Activated T-cell treated with anti-CD3 and anti-CD28 coated beads, Interleukin-2, amount 50 U/mL, for 48 hours (primary cell): ENCODE measurements around the gene ZNF619.
"Not testable (repeated sequence)": the region's sequence is repeated elsewhere in the genome, so short reads cannot be mapped to it uniquely, and the experiment has no call there.

ENCODE experiments used
- DNase-seq, 2 experiments: peaks; one replicate each; pipeline ENCODE4 v3.0.0-alpha.2; 2020

The ZNF619 gene

GRCh38 chr3:40476478-40477470 lies at the start of gene ZNF619:
Gene ZNF619, plus strand, starts transcription at chr3:40477122. Its CDS starts 858 bp downstream, at chr3:40477980.
- DNase-seq: peak; percentile 67 to 72

- DNase-seq: no peak
These were observed 44.1 kb upstream of the ZNF619 start for GRCh38 chr3:40432793-40433192.

- no peak for DNase-seq
These were observed 39.0 kb upstream of the ZNF619 start for GRCh38 chr3:40437889-40438288.

DNA sequence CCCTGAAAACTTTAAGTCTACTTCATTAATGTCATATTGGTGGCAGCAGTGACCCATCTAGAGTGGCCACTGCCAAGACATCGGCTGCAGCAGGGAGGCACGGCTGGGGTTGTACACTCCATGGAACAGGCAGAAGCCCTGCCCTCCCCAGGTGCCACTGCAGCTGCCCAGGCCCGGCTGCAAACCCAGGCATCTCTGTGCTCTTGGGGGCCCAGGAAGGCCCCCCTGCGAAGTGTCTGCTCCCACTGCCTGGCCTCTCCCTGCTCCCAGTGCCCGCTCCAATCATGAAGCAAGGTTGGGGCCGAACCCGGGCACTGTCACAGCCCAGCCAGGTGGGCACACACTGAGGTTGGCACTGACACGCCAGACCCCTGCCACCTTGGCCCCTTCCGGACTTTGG lies 31.9 kb upstream of the ZNF619 start:
- no peak for DNase-seq

- DNase-seq: no peak
These were observed 31.0 kb upstream of the ZNF619 start for GRCh38 chr3:40445880-40446279.

- DNase-seq: no peak
These were observed 26.5 kb upstream of the ZNF619 start for GRCh38 chr3:40450438-40450837.

- no peak for DNase-seq
These were observed 25.4 kb upstream of the ZNF619 start for GRCh38 chr3:40451551-40451950.

DNA sequence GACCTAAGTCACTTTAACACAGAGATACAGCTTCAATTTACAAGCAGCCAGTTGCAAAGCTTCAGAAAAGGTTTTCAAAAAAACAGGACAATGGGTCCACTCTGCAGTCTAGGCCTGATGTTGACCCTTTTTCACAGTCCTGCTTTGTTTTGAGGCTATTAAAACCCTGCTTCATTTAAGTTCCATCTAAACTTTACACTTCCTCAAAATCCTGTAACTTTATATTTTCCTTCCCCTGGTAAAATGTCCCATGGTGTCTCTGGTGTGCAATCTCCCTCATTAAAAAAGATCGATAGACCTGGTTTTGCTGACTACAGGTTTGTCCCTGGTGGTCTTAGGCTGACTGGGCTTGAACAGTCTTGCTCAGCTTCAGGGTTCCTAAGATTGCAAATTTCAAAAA lies 24.9 kb upstream of the ZNF619 start:
- DNase-seq: no peak

DNA sequence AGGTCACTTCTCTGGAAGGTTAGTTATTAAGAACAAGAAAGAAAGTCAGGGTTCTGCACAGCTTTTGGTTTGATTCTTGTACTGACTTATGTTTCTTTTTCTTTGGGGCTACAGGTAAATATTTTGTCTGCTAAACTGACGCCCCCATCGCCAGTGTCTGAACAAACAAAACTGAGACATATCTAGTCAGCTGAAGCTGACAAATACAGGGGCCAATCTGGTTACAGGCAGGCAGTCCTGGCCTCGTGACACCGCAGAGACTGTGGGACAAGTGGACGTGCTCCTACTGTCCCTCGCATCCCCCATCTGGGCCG lies 24.4 kb upstream of the ZNF619 start:
- DNase-seq: no peak

DNA sequence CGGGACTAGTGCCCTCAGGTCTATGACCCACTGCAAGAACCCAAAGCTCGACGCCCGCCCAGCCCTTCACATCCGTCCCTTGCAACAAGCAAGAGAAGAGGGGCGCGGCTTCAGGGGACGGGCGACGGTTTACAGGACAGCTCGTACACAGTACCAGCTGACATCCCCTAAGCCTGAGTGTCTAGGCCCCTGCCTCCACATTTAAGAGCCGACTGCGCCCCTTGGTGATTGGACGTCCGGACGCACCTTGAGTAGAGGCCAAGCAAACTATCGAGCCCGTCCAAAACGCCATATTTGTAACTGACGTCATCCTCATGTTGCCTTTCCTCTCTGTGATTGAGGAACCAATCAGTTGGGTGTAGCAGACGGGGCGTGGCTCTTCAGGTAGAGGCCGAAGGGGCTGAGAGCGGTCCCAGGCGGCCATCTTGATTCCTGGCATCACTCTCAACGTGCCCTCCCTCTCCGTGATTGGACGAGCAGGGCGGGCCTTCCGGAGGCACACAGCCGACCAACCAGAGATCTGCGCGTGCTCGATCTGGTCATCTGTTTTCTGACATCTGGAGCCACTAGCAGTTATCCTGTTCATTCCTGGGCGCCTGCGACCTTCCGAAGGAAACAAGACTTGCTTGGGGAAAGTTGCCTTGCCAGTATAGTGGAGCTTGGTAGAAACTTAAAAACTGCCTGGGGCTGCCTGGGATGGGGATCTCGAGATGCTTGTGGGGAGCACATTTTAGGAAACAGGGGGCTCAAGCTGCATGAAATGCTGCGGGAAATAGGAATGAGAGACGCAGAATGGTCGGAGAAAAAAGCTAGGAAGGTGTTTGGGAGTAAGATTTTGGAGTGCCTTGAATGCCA lies 23.8 kb upstream of the ZNF619 start:
- DNase-seq: peak; percentile 93 to 96

DNA sequence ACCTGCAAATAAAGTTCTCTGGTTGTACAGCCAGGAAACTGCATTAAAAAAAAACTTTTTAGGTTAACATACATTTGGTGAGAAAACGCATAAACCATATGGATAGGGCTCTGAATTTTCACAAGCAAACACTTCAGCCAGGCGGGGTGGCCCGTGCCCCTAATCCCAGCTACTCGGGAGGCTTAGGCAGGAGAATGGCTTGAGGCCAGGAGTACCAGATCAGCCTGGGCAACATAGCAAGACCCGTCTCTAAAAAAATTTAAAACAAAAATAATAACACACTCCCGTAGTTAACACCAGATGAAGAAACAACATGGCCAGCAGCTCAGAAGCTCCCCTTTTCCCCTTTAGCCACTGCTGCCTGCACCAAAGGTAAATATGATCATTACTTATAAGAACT lies 23.0 kb upstream of the ZNF619 start:
- DNase-seq: no peak

- no peak for DNase-seq
These were observed 21.6 kb upstream of the ZNF619 start for GRCh38 chr3:40455328-40455727.

- DNase-seq: no peak
These were observed 20.5 kb upstream of the ZNF619 start for GRCh38 chr3:40456279-40456939.

GRCh38 chr3:40456940-40457823 lies 19.7 kb upstream of the ZNF619 start, which contains the start of gene RPL14:
Gene RPL14, plus strand, starts transcription at chr3:40457339. Its CDS starts 133 bp downstream, at chr3:40457472.
- peak; percentile 93 to 95 for DNase-seq

DNA sequence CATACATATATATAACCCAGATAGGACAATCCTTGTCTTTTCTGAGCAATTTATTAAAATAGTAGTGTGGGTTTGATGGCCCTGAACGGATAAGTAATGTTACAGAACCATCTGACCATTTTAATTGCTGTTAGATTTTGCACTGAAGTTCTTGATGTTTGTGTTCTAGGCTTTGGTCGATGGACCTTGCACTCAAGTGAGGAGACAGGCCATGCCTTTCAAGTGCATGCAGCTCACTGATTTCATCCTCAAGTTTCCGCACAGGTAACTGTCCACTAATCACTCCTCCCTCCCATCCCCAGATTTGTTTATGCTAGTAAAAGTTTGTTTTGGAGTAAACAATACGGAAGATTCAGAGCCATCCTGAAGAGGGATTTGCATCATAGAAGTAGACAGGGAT lies 18.4 kb upstream of the ZNF619 start:
- no peak for DNase-seq

GRCh38 chr3:40460481-40460880 lies 16.4 kb upstream of the ZNF619 start:
- peak in 1 of 2 experiments; percentile 30 for DNase-seq

- DNase-seq: no peak
These were observed 15.8 kb upstream of the ZNF619 start for GRCh38 chr3:40461161-40461560.

DNA sequence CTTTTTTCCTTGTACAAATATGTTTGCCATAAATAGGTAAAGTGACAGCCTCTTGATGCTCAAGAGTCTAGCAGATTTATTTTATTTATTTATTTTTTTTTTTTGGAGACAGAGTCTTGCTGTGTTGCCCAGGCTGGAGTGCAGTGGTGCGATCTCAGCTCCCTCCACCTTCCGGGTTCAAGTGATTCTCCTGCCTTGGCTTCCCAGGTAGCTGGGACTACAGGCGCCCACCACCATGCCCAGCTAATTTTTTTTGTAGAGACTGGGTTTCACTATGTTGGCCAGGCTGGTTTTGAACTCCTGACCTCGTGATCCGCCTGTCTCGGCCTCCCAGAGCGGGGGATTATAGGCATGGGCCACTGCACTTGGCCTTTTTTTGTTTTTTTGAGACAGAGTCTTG lies 14.1 kb upstream of the ZNF619 start:
- DNase-seq: not testable (repeated sequence)

- DNase-seq: no peak
These were observed 13.3 kb upstream of the ZNF619 start for GRCh38 chr3:40463579-40463978.

DNA sequence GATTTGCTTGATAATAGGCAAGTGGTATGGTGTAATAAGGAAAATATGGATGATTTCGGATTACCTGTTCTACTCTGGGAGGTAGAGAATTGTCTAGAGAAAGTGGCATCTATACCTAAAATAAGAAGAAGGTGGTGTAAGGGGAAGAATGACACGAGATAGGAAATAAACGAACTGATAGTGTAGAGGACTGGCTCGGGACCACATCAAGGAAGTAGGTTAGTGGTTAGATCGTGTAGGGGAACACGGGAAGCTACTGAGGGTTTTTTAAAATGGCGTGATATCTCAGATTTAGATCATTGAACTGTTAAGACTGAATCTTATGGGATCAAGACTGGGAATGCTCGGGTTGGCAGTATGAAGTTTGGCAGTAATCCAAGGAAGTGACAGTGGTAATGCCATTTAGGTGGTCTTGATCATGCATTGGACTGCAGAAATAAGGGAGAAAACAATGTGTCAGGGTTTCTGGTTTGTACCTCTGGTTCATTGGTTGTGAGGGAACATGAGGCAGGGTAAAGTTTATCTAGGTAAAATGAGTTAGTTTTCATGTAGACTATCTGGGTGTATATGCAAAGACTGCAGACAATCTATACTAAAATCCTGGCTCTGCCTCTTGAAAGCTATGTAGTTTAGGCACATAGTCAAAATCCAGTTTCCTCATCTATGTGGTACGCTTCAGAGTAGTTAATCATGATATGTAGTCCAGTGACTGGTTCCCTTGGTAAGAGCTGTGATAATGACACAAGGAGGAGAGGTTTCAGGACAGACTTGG lies 12.4 kb upstream of the ZNF619 start:
- DNase-seq: no peak

- DNase-seq: no peak
These were observed 11.9 kb upstream of the ZNF619 start for GRCh38 chr3:40465111-40465407.

GRCh38 chr3:40465456-40465855 lies 11.5 kb upstream of the ZNF619 start:
- DNase-seq: no peak
